Stimulated activated naive B cell treated with anti-CD40 and anti-IgM and Interleukin-4, amounts not matched to agents 10 μg/mL and 1 μg/mL and 100 μg/mL, for 72 hours (primary cell): Measurements from ENCODE around the gene STON2.
"Not testable (repeated sequence)": the region's sequence is repeated elsewhere in the genome, so short reads cannot be mapped to it uniquely, and the experiment has no call there.

Experiments
- ATAC-seq, 2 donors: fragments of 150-1000 bp; cut with Tn5 transposase; replicated peaks; 2 replicates each; pipeline ENCODE4 v1.10.0; 2021; ENCODE audit warnings: moderate library complexity in 1 of 2
- DNase-seq: peaks from one replicate; pipeline ENCODE4 v3.0.0; 2021
- H3K27ac Mint-ChIP-seq: one replicate; pipeline ENCODE4 v1.8.0; 2022; ENCODE audit warnings: mild to moderate bottlenecking, mixed read lengths
- H3K27me3 Mint-ChIP-seq, 2 donors: one replicate each; pipeline ENCODE4 v1.8.0; 2022; ENCODE audit warnings: mixed read lengths in 2 of 2
- H3K36me3 Mint-ChIP-seq, 2 donors: one replicate each; pipeline ENCODE4 v1.8.0; 2022; ENCODE audit warnings: mixed read lengths in 2 of 2, mild to moderate bottlenecking in 1 of 2
- H3K4me1 Mint-ChIP-seq, 2 donors: one replicate each; pipeline ENCODE4 v1.8.0; 2022; ENCODE audit warnings: mixed read lengths in 2 of 2, mild to moderate bottlenecking in 1 of 2
- H3K4me3 Mint-ChIP-seq, 2 donors: one replicate each; pipeline ENCODE4 v1.8.0; 2022; ENCODE audit warnings: mild to moderate bottlenecking in 2 of 2, mixed read lengths in 2 of 2, moderate library complexity in 1 of 2
- H3K9me3 Mint-ChIP-seq, 2 donors: one replicate each; pipeline ENCODE4 v1.8.0; 2022; ENCODE audit warnings: mixed read lengths in 2 of 2, mild to moderate bottlenecking in 1 of 2

Gene STON2

DNA sequence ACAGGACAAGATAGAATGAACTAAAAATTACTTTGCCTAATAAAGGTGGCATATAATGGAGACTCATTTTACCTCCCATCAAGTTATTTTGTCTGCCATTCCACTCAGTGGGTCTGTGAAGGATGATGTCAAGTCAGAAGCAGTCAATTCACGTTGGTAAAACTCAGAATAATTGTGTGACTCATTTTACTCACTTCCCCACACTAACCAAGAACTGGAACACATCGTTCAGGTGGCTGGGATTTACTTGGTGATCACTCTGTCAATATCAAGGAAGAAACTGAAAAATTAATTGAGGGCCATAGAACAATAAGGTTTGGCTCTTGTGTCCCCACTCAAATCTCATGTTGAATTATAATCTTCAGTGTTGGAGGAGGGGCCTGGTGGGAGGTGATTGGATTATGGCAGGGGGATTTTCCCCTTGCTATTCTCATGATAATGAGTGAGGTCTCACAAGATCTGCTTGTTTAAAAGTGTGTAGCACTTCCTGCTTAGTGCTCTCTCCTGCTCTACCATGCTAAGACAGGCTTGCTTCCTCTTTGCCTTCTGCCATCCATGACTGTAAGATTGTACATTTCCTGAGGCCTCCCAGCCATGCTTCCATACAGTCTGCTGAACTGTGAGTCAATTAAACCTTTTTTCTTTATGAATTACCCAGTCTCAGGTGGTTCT lies 143.7 kb downstream of the STON2 start:
- peak; percentile 92 to 94 for ATAC-seq
- peak overlapping the region; percentile 22 to 63 for H3K4me3 Mint-ChIP-seq
- H3K27me3 Mint-ChIP-seq: peaks cover 4 to 12% of the 10 kb centered on the region in 2 donors

DNA sequence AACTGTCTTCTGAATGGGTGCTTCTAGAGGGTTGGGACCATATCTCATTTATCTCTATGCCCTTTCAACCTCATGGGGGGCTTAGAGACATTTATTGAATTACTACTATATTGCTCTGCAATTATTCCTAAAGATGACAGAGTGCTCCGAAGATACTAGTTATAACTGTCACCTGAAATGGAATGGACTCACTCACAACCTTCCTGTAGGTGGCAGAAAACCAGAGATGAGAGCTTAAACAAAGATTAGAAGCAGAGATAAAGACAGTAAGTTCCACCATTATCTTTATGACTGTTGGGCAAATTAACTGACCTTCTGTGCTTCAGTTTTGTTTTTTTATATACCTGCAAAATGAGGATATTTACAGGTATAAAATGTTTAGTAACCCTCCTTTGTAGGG lies 147.8 kb downstream of the STON2 start:
- H3K27me3 Mint-ChIP-seq: no peaks in the 10 kb centered on the region
- H3K27ac Mint-ChIP-seq: no peak overlapping the region
- peaks cover 0 to 3% of the 10 kb centered on the region in 2 donors for H3K36me3 Mint-ChIP-seq
- no peak for ATAC-seq
- no peak overlapping the region for H3K4me3 Mint-ChIP-seq
- H3K9me3 Mint-ChIP-seq: peaks cover 3 to 9% of the 10 kb centered on the region in 2 donors
- no peak for DNase-seq
- peaks cover 13 to 24% of the 10 kb centered on the region in 2 donors for H3K4me1 Mint-ChIP-seq

More for the DNA sequence above, 143.7 kb downstream of the STON2 start:
- Mint-ChIP-seq H3K9me3 (peaks cover 3 to 9% of the 10 kb centered on the region in 2 donors), H3K27ac (peak overlapping the region; percentile 92), H3K36me3 (peaks cover 0 to 1% of the 10 kb centered on the region in 2 donors), H3K4me1 (peaks cover 13 to 25% of the 10 kb centered on the region in 2 donors)
- DNase-seq: peak; percentile 48

DNA sequence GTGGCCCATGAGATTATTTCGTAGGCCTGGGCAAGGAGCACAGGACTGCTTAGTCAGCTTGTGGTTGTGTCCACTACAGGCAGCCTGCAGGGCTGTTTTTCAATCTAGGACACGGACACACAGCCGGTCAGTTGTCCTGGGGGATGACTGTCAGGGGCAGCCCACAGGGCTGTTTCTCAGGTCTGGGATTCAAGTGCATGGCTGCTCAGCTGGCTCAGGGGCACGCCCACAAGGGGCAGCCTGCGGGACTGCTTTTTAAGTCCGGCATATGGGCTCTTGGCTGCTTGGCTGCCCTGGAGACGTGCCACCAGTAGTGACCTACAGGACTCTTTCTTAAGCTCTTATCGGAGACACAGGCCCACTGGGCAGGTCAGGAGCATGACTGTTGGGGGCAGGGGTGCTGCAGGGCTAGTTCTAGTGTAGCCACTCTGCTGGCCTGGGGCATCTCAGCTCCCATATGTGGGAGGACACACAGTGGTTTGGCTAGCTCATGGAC lies 152.8 kb downstream of the STON2 start:
- Mint-ChIP-seq H3K4me1 (no peaks in the 10 kb centered on the region), H3K27me3 (peaks cover 10 to 12% of the 10 kb centered on the region in 2 donors), H3K27ac (no peak overlapping the region), H3K36me3 (peaks cover 0 to 16% of the 10 kb centered on the region in 2 donors), H3K9me3 (peaks cover 7 to 9% of the 10 kb centered on the region in 2 donors), H3K4me3 (no peak overlapping the region)
- no peak for ATAC-seq
- no peak for DNase-seq

GRCh38 chr14:81246461-81247270 lies 153.5 kb downstream of the STON2 start:
- DNase-seq: no peak
- ATAC-seq: no peak
- Mint-ChIP-seq H3K36me3 (peaks cover 0 to 16% of the 10 kb centered on the region in 2 donors), H3K4me1 (no peaks in the 10 kb centered on the region), H3K9me3 (peaks cover 7 to 9% of the 10 kb centered on the region in 2 donors), H3K27ac (no peak overlapping the region), H3K27me3 (peaks cover 10 to 12% of the 10 kb centered on the region in 2 donors), H3K4me3 (no peak overlapping the region)

GRCh38 chr14:81245771-81246170 lies 154.4 kb downstream of the STON2 start:
- ATAC-seq: no peak
- H3K4me1 Mint-ChIP-seq: no peaks in the 10 kb centered on the region
- DNase-seq: no peak

GRCh38 chr14:81244431-81244830 lies 155.7 kb downstream of the STON2 start:
- H3K9me3 Mint-ChIP-seq, ATAC-seq, H3K27ac Mint-ChIP-seq: not testable (repeated sequence)

More at GRCh38 chr14:81245771-81246170, 154.4 kb downstream of the STON2 start:
- H3K27ac Mint-ChIP-seq: no peak overlapping the region
- H3K9me3 Mint-ChIP-seq: peaks cover 7 to 9% of the 10 kb centered on the region in 2 donors
- H3K4me3 Mint-ChIP-seq: no peak overlapping the region
- H3K36me3 Mint-ChIP-seq: peaks cover 0 to 14% of the 10 kb centered on the region in 2 donors
- H3K27me3 Mint-ChIP-seq: peaks cover 10 to 15% of the 10 kb centered on the region in 2 donors

DNA sequence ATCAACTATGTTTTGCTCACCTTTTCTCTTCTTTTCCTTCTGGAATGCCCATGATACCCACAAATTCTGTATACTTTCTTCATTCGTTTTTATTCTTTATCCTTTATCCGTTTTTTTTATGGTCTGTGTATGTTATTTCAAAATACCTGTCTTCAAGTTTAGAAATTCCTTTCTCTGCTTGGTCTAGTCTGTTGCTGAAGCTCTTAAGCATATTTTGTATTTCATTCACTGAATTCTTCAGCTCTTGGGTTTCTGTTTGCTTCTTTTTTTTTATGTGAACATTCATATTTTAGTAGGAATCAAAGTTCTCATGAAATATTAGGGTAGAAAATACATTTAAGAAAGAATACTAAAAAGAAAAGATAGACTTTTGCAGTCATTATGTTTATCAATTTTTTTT lies 156.6 kb downstream of the STON2 start:
- H3K27me3 Mint-ChIP-seq: peaks cover 18 to 27% of the 10 kb centered on the region in 2 donors
- no peak overlapping the region for H3K27ac Mint-ChIP-seq
- no peaks in the 10 kb centered on the region for H3K4me1 Mint-ChIP-seq
- H3K4me3 Mint-ChIP-seq: no peak overlapping the region
- peaks cover 7 to 9% of the 10 kb centered on the region in 2 donors for H3K9me3 Mint-ChIP-seq
- H3K36me3 Mint-ChIP-seq: peaks cover 0 to 14% of the 10 kb centered on the region in 2 donors
- DNase-seq: no peak
- ATAC-seq: no peak

More at GRCh38 chr14:81244431-81244830, 155.7 kb downstream of the STON2 start:
- Mint-ChIP-seq H3K36me3 (peaks cover 0 to 14% of the 10 kb centered on the region in 2 donors), H3K27me3 (peaks cover 16 to 26% of the 10 kb centered on the region in 2 donors)
- not testable (repeated sequence) for H3K4me3 Mint-ChIP-seq, H3K4me1 Mint-ChIP-seq, DNase-seq

DNA sequence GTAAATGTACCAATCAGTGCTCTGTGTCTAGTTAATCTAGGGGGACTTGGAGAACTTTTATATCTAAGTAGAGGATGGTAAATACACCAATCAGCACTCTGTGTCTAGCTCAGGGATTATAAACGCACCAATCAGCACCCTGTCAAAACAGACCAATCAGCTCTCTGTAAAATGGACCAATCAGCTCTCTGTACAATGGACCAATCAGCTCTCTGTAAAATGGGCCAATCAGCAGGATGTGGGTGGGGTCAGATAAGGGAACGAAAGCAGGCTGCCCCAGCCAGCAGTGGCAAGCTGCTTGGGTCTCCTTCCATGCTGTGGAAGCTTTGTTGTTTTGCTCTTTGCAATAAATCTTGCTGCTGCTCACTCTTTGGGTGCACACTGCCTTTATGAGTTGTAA lies 163.3 kb downstream of the STON2 start:
- peaks cover 8 to 15% of the 10 kb centered on the region in 2 donors for H3K27me3 Mint-ChIP-seq
- H3K36me3 Mint-ChIP-seq, H3K9me3 Mint-ChIP-seq, DNase-seq, ATAC-seq, H3K27ac Mint-ChIP-seq, H3K4me3 Mint-ChIP-seq: not testable (repeated sequence)
- peaks cover 5 to 14% of the 10 kb centered on the region in 2 donors for H3K4me1 Mint-ChIP-seq

GRCh38 chr14:81236138-81236537 lies 164.0 kb downstream of the STON2 start:
- Mint-ChIP-seq H3K9me3 (peaks cover 3% of the 10 kb centered on the region in 2 donors), H3K36me3 (peaks cover 0 to 1% of the 10 kb centered on the region in 2 donors), H3K4me3 (no peak overlapping the region), H3K27me3 (peaks cover 8 to 15% of the 10 kb centered on the region in 2 donors), H3K27ac (no peak overlapping the region), H3K4me1 (peaks cover 5 to 14% of the 10 kb centered on the region in 2 donors)
- no peak for DNase-seq
- no peak for ATAC-seq

- DNase-seq: no peak
- peaks cover 0 to 1% of the 10 kb centered on the region in 2 donors for H3K36me3 Mint-ChIP-seq
- peaks cover 4 to 5% of the 10 kb centered on the region in 2 donors for H3K27me3 Mint-ChIP-seq
- H3K27ac Mint-ChIP-seq: no peak overlapping the region
- peak; percentile 94 to 95 for ATAC-seq
- peaks cover 3% of the 10 kb centered on the region in 2 donors for H3K9me3 Mint-ChIP-seq
- peaks cover 5 to 14% of the 10 kb centered on the region in 2 donors for H3K4me1 Mint-ChIP-seq
- H3K4me3 Mint-ChIP-seq: peak overlapping the region in 1 of 2 donors; percentile 1
Measured at GRCh38 chr14:81235096-81235495, 165.0 kb downstream of the STON2 start.

- Mint-ChIP-seq H3K27me3 (no peaks in the 10 kb centered on the region), H3K36me3 (peaks cover 0 to 1% of the 10 kb centered on the region in 2 donors), H3K4me3 (no peak overlapping the region), H3K4me1 (peaks cover 5 to 14% of the 10 kb centered on the region in 2 donors), H3K9me3 (peaks cover 3% of the 10 kb centered on the region in 2 donors), H3K27ac (no peak overlapping the region)
- ATAC-seq: no peak
- no peak for DNase-seq
Measured at GRCh38 chr14:81234278-81234677, 165.8 kb downstream of the STON2 start.

DNA sequence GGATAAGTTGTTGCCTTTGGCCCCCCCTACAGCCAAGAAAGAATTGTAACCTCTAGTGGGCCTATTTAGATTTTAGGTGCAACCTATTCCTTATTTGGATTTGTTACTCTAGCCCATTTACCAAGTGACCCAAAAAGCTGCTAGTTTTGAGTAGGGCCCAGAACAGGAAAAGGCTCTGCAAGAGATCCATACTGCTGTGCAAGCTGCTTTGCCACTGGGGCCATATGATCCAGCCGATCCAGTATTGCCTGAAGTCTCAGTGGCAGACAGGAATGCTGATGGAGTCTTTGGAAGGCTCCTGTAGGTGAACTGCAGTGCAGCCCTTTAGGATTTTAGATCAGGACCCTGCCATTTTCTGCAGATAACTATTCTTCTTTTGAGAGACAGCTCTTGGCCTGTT lies 166.5 kb downstream of the STON2 start:
- Mint-ChIP-seq H3K27me3 (no peaks in the 10 kb centered on the region), H3K4me3 (no peak overlapping the region), H3K4me1 (peaks cover 5 to 14% of the 10 kb centered on the region in 2 donors), H3K27ac (no peak overlapping the region), H3K36me3 (peaks cover 0 to 1% of the 10 kb centered on the region in 2 donors), H3K9me3 (peaks cover 3% of the 10 kb centered on the region in 2 donors)
- DNase-seq: no peak
- no peak for ATAC-seq

GRCh38 chr14:81231540-81231939 lies 168.6 kb downstream of the STON2 start:
- Mint-ChIP-seq H3K9me3 (peaks cover 0 to 3% of the 10 kb centered on the region in 2 donors), H3K4me1 (peaks cover 5 to 14% of the 10 kb centered on the region in 2 donors), H3K27me3 (no peaks in the 10 kb centered on the region), H3K4me3 (no peak overlapping the region), H3K27ac (no peak overlapping the region), H3K36me3 (peaks cover 0 to 1% of the 10 kb centered on the region in 2 donors)
- ATAC-seq (no peak), DNase-seq (no peak)

GRCh38 chr14:81224222-81224621 lies 175.9 kb downstream of the STON2 start:
- H3K9me3 Mint-ChIP-seq: peaks cover 0 to 1% of the 10 kb centered on the region in 2 donors
- H3K4me1 Mint-ChIP-seq: peaks cover 8% of the 10 kb centered on the region in 2 donors
- DNase-seq (no peak), ATAC-seq (no peak)
- H3K36me3 Mint-ChIP-seq: peaks cover 4 to 10% of the 10 kb centered on the region in 2 donors
- no peaks in the 10 kb centered on the region for H3K27me3 Mint-ChIP-seq
- H3K4me3 Mint-ChIP-seq: no peak overlapping the region
- no peak overlapping the region for H3K27ac Mint-ChIP-seq
